Adrenal gland (tissue), 5 donors: ENCODE measurements around the gene ZNF804A.

Experiments used
- POLR2A ChIP-seq, 2 donors: fragments of 450-650 bp; IDR thresholded peaks; one replicate each; pipeline ENCODE4 v1.6.1; 2017; ENCODE audit warnings: antibody characterized with exemption in 2 of 2, mild to moderate bottlenecking in 2 of 2, moderate library complexity in 1 of 2
- TF ChIP-seq, protein P1 (sequence below), 6 experiments: fragments of 450-650 bp in 4 of 6; fragments of 200-600 bp in 2 of 6; sonication (generic) in 1 of 6; IDR thresholded peaks; 1 replicate in 5 of 6; 2 replicates in 1 of 6; pipeline versions ENCODE4 v1.5.1 to v1.8.0; 2016 to 2021; ENCODE audit warnings: antibody characterized with exemption in 6 of 6, mild to moderate bottlenecking in 2 of 6, moderate library complexity in 1 of 6
- donor health status: DM: no; HTN: no; CAD: no.

DNA sequence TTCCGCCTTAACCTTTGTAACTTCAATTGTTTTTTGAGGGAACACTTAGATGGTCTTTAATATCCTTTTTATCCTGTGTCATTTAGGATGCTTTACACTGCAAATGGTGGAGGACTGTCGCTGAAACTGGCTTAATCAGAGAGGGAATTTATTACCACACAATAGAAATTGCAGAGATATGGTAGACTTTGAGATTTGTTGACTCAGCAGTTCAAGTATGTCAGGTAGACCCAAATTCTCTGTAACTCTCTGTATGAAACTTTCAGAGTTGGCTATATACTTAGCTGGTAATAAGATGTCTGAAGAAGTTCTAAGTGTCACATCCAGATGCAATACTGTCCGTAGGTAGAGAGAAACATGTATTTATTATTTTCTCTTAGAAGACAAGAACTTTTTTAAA, 100.1 kb downstream of the ZNF804A start:
- no peak for TF ChIP-seq POLR2A (IDR thresholded peaks at IDR 0.05)
- TF ChIP-seq, protein P1, sequence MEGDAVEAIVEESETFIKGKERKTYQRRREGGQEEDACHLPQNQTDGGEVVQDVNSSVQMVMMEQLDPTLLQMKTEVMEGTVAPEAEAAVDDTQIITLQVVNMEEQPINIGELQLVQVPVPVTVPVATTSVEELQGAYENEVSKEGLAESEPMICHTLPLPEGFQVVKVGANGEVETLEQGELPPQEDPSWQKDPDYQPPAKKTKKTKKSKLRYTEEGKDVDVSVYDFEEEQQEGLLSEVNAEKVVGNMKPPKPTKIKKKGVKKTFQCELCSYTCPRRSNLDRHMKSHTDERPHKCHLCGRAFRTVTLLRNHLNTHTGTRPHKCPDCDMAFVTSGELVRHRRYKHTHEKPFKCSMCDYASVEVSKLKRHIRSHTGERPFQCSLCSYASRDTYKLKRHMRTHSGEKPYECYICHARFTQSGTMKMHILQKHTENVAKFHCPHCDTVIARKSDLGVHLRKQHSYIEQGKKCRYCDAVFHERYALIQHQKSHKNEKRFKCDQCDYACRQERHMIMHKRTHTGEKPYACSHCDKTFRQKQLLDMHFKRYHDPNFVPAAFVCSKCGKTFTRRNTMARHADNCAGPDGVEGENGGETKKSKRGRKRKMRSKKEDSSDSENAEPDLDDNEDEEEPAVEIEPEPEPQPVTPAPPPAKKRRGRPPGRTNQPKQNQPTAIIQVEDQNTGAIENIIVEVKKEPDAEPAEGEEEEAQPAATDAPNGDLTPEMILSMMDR (IDR thresholded peaks at IDR 0.05): no peak
